ENCODE data around the gene XNDC1N.

XNDC1N gene

GRCh38 chr11:71947498-71947897 is 19.1 kb upstream of the XNDC1N start:
- H3K4me3 ChIP-seq (ENCODE audit: low read length) = no peak overlapping the region
- TF ChIP-seq, protein P1, sequence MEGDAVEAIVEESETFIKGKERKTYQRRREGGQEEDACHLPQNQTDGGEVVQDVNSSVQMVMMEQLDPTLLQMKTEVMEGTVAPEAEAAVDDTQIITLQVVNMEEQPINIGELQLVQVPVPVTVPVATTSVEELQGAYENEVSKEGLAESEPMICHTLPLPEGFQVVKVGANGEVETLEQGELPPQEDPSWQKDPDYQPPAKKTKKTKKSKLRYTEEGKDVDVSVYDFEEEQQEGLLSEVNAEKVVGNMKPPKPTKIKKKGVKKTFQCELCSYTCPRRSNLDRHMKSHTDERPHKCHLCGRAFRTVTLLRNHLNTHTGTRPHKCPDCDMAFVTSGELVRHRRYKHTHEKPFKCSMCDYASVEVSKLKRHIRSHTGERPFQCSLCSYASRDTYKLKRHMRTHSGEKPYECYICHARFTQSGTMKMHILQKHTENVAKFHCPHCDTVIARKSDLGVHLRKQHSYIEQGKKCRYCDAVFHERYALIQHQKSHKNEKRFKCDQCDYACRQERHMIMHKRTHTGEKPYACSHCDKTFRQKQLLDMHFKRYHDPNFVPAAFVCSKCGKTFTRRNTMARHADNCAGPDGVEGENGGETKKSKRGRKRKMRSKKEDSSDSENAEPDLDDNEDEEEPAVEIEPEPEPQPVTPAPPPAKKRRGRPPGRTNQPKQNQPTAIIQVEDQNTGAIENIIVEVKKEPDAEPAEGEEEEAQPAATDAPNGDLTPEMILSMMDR (IDR thresholded peaks at IDR 0.05; ENCODE audit: insufficient read depth, low read depth, low read length, missing control alignments) = no peak
- peak; percentile 51 for DNase-seq (ENCODE audit: low read depth)

DNA sequence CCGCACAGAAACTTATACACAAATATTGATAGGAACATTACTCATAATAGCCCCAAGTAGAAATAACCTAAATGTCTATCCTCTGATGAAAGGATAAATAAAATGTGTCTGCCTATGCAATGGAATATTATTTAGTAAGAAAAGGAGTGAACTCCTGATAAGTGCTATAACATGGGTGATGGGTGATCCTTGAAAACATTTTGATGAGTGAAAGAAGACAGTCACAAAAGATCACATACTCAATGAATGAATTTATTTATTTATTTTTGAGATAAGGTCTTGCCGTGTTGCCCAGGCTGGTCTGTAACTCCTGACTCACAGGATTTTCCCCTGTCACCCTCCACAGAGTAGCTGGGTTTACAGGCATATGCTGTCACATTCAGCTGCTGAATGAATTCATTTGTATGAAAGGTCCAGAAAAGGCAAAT is 17.8 kb upstream of the XNDC1N start:
- peak; percentile 83 for DNase-seq (ENCODE audit: low read depth)
- H3K4me3 ChIP-seq (ENCODE audit: low read length) = no peak overlapping the region
- TF ChIP-seq, protein P1 (IDR thresholded peaks at IDR 0.05; ENCODE audit: insufficient read depth, low read depth, low read length, missing control alignments) = no peak

DNA sequence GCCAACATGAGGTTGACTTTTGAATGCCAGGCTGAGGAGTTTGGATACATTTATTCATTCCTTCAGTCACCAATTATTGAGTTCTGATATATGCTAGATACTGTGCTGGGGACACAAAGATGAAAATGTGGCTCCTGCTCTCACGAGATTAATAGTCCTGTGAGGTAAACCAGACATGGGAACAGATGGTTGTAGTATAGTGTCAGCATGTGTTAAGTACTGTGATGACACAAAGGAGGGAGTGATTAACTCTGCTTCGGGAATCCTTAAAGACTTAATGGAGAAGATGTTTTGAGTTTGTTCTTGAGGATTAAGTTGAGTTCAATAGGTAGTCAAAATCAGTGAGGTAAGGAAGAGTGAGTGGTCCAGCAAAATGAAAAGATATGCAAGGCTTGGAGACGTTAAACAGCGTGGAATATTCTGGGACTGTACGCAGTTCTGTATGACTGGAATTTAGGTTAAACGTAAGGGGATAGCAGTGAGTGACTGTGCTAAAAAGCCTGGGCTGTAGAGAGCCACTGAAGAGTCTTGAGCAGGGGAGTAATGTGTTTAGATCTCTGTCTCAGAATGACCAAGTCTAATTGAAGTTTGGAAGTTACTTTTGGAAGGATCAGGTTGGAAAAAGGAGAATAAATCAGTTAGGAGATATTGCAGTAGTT is 12.3 kb upstream of the XNDC1N start:
- DNase-seq (ENCODE audit: low read depth) = no peak
- no peak overlapping the region for H3K4me3 ChIP-seq (ENCODE audit: low read length)

DNA sequence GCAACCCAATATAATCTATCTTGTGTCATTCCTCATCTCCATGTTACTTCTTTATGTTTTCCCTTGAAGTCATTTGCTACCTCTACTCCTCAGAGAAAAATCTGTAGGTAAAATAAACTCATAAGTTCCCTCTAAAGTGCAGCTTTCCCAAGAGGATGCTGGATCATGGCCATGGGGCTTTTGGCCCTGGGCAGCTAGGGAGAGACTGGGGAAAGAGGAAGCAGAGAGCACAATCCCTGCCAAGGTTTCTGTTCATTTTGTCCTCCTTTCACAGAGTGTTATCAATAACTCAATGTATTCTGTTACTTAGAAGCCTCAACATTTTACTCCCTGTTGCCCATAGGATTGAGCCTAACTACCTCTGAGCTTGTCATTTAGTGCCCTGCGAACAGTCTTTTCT is 9.4 kb upstream of the XNDC1N start:
- DNase-seq (ENCODE audit: low read depth) = no peak
- no peak overlapping the region for H3K4me3 ChIP-seq (ENCODE audit: low read length)
- TF ChIP-seq, protein P1 (IDR thresholded peaks at IDR 0.05; ENCODE audit: insufficient read depth, low read depth, low read length, missing control alignments) = no peak

More for the DNA sequence above, 12.3 kb upstream of the XNDC1N start:
- TF ChIP-seq, protein P1 (IDR thresholded peaks at IDR 0.05; ENCODE audit: insufficient read depth, low read depth, low read length, missing control alignments) = no peak

- H3K4me3 ChIP-seq (ENCODE audit: low read length) = no peak overlapping the region
- DNase-seq (ENCODE audit: low read depth) = peak; percentile 25
- TF ChIP-seq, protein P1 (IDR thresholded peaks at IDR 0.05; ENCODE audit: insufficient read depth, low read depth, low read length, missing control alignments) = no peak
Measured at GRCh38 chr11:71936825-71937224, 8.4 kb upstream of the XNDC1N start.

DNA sequence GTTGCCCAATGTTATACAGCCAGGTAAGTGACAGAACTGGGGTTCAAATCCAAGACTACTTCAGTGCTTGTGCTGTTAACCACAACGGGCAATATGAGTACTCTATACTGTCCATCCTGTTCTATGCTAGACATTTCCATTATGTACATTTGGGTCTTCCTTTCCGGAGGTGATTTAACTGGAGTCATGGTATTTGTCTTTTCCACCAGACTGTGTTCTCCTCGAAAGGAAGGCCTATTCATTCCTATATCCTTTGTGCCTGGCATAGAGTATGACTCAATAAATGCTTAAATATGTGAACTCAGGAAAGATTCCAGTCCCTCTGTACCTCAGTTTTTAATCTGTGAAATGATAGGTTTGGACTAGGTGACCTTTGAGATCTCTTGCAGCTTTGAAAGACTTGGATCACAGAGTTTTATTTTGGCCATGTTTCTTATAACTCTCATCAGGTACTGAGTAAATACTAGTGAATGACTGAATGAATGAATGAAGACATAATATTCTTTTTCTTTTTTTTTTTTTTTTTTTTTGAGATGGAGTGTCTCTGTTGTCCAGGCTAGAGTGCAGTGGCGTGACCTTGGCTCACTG is 7.0 kb upstream of the XNDC1N start:
- TF ChIP-seq, protein P1 (IDR thresholded peaks at IDR 0.05; ENCODE audit: insufficient read depth, low read depth, low read length, missing control alignments) = no peak
- no peak overlapping the region for H3K4me3 ChIP-seq (ENCODE audit: low read length)
- DNase-seq (ENCODE audit: low read depth) = no peak

GRCh38 chr11:71934213-71934612 is 5.8 kb upstream of the XNDC1N start:
- H3K4me3 ChIP-seq (ENCODE audit: low read length) = no peak overlapping the region
- DNase-seq (ENCODE audit: low read depth) = no peak
- TF ChIP-seq, protein P1 (IDR thresholded peaks at IDR 0.05; ENCODE audit: insufficient read depth, low read depth, low read length, missing control alignments) = no peak
